ENCODE measurements around the gene PGD.

DNA sequence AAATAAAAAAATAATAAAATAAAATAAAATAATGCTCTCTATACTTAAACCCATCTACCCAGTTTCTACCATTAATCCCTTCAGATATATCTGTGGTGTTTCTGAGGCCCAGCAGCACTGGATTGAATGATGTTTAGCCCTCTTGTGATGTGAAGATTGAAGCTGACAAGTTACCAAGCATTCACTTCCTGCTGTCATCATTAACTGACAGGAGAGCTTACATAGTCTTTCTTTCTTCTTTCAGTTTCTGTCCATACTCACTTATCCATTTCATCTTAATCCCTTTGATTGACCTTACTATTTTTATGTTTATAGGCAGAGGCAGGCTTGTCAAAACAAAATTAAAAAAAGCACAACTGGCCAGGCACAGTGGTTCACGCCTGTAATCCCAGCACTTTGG lies 38.8 kb upstream of the PGD start:
- TF ChIP-seq, protein P1, sequence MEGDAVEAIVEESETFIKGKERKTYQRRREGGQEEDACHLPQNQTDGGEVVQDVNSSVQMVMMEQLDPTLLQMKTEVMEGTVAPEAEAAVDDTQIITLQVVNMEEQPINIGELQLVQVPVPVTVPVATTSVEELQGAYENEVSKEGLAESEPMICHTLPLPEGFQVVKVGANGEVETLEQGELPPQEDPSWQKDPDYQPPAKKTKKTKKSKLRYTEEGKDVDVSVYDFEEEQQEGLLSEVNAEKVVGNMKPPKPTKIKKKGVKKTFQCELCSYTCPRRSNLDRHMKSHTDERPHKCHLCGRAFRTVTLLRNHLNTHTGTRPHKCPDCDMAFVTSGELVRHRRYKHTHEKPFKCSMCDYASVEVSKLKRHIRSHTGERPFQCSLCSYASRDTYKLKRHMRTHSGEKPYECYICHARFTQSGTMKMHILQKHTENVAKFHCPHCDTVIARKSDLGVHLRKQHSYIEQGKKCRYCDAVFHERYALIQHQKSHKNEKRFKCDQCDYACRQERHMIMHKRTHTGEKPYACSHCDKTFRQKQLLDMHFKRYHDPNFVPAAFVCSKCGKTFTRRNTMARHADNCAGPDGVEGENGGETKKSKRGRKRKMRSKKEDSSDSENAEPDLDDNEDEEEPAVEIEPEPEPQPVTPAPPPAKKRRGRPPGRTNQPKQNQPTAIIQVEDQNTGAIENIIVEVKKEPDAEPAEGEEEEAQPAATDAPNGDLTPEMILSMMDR (IDR thresholded peaks at IDR 0.05): no peak
- no peak for TF ChIP-seq POLR2A (IDR thresholded peaks at IDR 0.05)

Data from lower leg skin (tissue), 3 donors.